Smooth muscle cell (in vitro differentiated cells): Measurements from ENCODE around the gene IL19. TPM values are rescaled to one million over a fixed set of nuclear protein-coding genes. Genes with fewer than 3 reads are reported as not detected.

Experiments used
- DNase-seq: peaks from one replicate; lab custom pipeline; 2025; ENCODE audit not compliant: unreplicated experiment; lab: John Stamatoyannopoulos, UW
- H2AFZ ChIP-seq: fragments of 200-600 bp; sonication (generic); 2 replicates; pipeline ENCODE4 v1.6.0; 2016; ENCODE audit warnings: antibody characterized with exemption, low read depth, mild to moderate bottlenecking
- H3F3A ChIP-seq: fragments of 200-600 bp; sonication (generic); 2 replicates; pipeline ENCODE4 v1.6.0; 2017; ENCODE audit warnings: antibody characterized with exemption, low read depth
- H3K27ac ChIP-seq: fragments of 200-600 bp; sonication (generic); 2 replicates; pipeline ENCODE4 v1.5.1; 2016; ENCODE audit warnings: low read depth, mild to moderate bottlenecking
- H3K27me3 ChIP-seq: fragments of 200-600 bp; sonication (generic); 2 replicates; pipeline ENCODE4 v1.6.1; 2016; ENCODE audit warnings: low read depth, mild to moderate bottlenecking
- H3K36me3 ChIP-seq: fragments of 200-600 bp; sonication (generic); 2 replicates; pipeline ENCODE4 v1.5.1; 2016; ENCODE audit warnings: low read depth
- H3K4me1 ChIP-seq: fragments of 200-600 bp; sonication (generic); 2 replicates; pipeline ENCODE4 v1.5.1; 2016; ENCODE audit warnings: low read depth
- H3K4me2 ChIP-seq: fragments of 200-600 bp; sonication (generic); 2 replicates; pipeline ENCODE4 v1.6.0; 2016; ENCODE audit warnings: mild to moderate bottlenecking
- H3K4me3 ChIP-seq: fragments of 200-600 bp; sonication (generic); 2 replicates; pipeline ENCODE4 v1.5.1; 2016; ENCODE audit warnings: mild to moderate bottlenecking
- H3K79me2 ChIP-seq: fragments of 200-600 bp; sonication (generic); 2 replicates; pipeline ENCODE4 v1.6.0; 2016; ENCODE audit warnings: low read depth, mild to moderate bottlenecking
- H3K9ac ChIP-seq: fragments of 200-600 bp; sonication (generic); 2 replicates; pipeline ENCODE4 v1.6.0; 2016; ENCODE audit warnings: low read depth
- H3K9me3 ChIP-seq: fragments of 200-600 bp; sonication (generic); replicated peaks from 2 replicates; pipeline ENCODE4 v1.5.1; 2016; ENCODE audit warnings: low read depth
- H4K20me1 ChIP-seq: fragments of 200-600 bp; sonication (generic); 2 replicates; pipeline ENCODE4 v1.6.0; 2016; ENCODE audit warnings: low read depth
- CTCF ChIP-seq: fragments of 200-600 bp; sonication (generic); IDR thresholded peaks from 2 replicates; pipeline ENCODE4 v1.5.1; 2017; ENCODE audit warnings: borderline replicate concordance, mild to moderate bottlenecking, antibody characterized with exemption; ENCODE audit not compliant: insufficient read depth, poor library complexity, severe bottlenecking
- WGBS: methylation state at CpG from one replicate; pipeline ENCODE4 v1.1.7; 2016; ENCODE audit warnings: low lambda C conversion rate; 5-methylcytosine and 5-hydroxymethylcytosine counted together
- polyA plus RNA-seq: library from polyadenylated mRNA; unstranded; fragments of >200 nt; fragmentation: Nextera tagmentation; extraction: Ambion mirVana; gene quantifications from 2 replicates; pipeline ENCODE4 v1.2.1, GENCODE V29; 2016
- total RNA-seq: library from RNA; depleted of rRNA; stranded (reverse); fragments of >200 nt; gene quantifications from 2 replicates; pipeline ENCODE4 v1.2.3, GENCODE V29; 2014

Gene IL19
- total and polyA plus RNA-seq, 2 experiments from 2014 or later, result 0.35 TPM; not detected in 1

GRCh38 chr1:206785182-206785765 lies 14.7 kb downstream of the IL19 start:
- no peak overlapping the region for H3K4me2 ChIP-seq
- no peaks in the 10 kb centered on the region for H3K36me3 ChIP-seq
- no peaks in the 10 kb centered on the region for H3K79me2 ChIP-seq
- no peak overlapping the region for H3K27ac ChIP-seq
- no peak overlapping the region for H3K4me3 ChIP-seq
- no peak overlapping the region for H3K9ac ChIP-seq
- H3K27me3 ChIP-seq, result no peaks in the 10 kb centered on the region
- H2AFZ ChIP-seq, result no peak overlapping the region
- H3F3A ChIP-seq, result no peaks in the 10 kb centered on the region
- H4K20me1 ChIP-seq, result no peaks in the 10 kb centered on the region
- H3K9me3 ChIP-seq, result no peaks in the 10 kb centered on the region
- TF ChIP-seq CTCF, result no peak
- 94% methylated on average over 4 of the region's 4 CpGs for WGBS
- H3K4me1 ChIP-seq, result no peaks in the 10 kb centered on the region
- DNase-seq, result no peak

- Histone ChIP-seq H3K36me3 (no peaks in the 10 kb centered on the region), H2AFZ (no peak overlapping the region), H3K9ac (no peak overlapping the region), H3K27me3 (no peaks in the 10 kb centered on the region), H3K4me3 (no peak overlapping the region), H3K4me1 (no peaks in the 10 kb centered on the region), H3K9me3 (no peaks in the 10 kb centered on the region), H4K20me1 (no peaks in the 10 kb centered on the region), H3K79me2 (no peaks in the 10 kb centered on the region), H3K27ac (no peak overlapping the region), H3K4me2 (no peak overlapping the region), H3F3A (no peaks in the 10 kb centered on the region)
- 93% methylated on average over 5 of the region's 5 CpGs for WGBS
- TF ChIP-seq CTCF, result no peak
- DNase-seq, result no peak
Observed at GRCh38 chr1:206786212-206786886, 15.8 kb downstream of the IL19 start.

- no peak for TF ChIP-seq CTCF
- WGBS, result 78% methylated on average over 5 of the region's 5 CpGs
- Histone ChIP-seq H3K4me2 (no peak overlapping the region), H3K4me1 (peaks cover 3% of the 10 kb centered on the region), H3K79me2 (no peaks in the 10 kb centered on the region), H4K20me1 (no peaks in the 10 kb centered on the region), H2AFZ (no peak overlapping the region), H3F3A (peaks cover 8% of the 10 kb centered on the region), H3K27me3 (no peaks in the 10 kb centered on the region), H3K4me3 (no peak overlapping the region), H3K36me3 (no peaks in the 10 kb centered on the region), H3K27ac (no peak overlapping the region), H3K9me3 (no peaks in the 10 kb centered on the region), H3K9ac (no peak overlapping the region)
- DNase-seq, result no peak
Observed at GRCh38 chr1:206787891-206788290, 17.3 kb downstream of the IL19 start.
